Breast epithelium (tissue), 3 donors: ENCODE results near the gene NSF.

Experiments used
- POLR2A ChIP-seq: fragments of 450-650 bp; IDR thresholded peaks from one replicate; pipeline ENCODE4 v1.6.1; 2016; ENCODE audit warnings: antibody characterized with exemption, mild to moderate bottlenecking, moderate library complexity
- POLR2AphosphoS5 ChIP-seq, 3 donors: sonication (generic); formaldehyde crosslinking; IDR thresholded peaks; one replicate each; pipeline ENCODE4 v1.6.1; 2017; ENCODE audit warnings: antibody characterized with exemption in 3 of 3
- TF ChIP-seq, protein P1 (sequence below), 3 donors: fragments of 450-650 bp; IDR thresholded peaks; one replicate each; pipeline ENCODE4 v1.5.1; 2016 to 2017; ENCODE audit warnings: antibody characterized with exemption in 3 of 3, mild to moderate bottlenecking in 3 of 3, moderate library complexity in 3 of 3

DNA sequence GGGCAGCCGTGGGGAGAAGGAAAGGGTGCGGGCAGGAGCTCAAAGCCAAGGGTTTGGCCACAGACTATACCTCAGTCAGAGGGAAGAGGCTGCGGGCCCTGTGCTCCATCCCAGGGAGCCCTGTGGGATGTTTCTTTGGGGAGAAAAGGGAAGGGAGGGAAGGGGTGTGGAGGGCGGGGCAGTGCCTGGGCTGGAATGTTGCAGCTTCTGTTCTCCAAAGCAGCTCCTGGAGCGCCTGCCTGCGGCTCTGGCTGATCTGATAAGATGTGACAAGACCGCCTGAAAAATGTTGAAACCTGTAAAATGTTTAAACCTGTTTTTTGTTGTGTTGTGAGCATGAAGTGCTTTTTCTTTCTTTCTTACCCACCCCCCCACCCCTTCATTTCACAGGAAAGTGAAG lies 195.2 kb downstream of the NSF start:
- TF ChIP-seq, protein P1, sequence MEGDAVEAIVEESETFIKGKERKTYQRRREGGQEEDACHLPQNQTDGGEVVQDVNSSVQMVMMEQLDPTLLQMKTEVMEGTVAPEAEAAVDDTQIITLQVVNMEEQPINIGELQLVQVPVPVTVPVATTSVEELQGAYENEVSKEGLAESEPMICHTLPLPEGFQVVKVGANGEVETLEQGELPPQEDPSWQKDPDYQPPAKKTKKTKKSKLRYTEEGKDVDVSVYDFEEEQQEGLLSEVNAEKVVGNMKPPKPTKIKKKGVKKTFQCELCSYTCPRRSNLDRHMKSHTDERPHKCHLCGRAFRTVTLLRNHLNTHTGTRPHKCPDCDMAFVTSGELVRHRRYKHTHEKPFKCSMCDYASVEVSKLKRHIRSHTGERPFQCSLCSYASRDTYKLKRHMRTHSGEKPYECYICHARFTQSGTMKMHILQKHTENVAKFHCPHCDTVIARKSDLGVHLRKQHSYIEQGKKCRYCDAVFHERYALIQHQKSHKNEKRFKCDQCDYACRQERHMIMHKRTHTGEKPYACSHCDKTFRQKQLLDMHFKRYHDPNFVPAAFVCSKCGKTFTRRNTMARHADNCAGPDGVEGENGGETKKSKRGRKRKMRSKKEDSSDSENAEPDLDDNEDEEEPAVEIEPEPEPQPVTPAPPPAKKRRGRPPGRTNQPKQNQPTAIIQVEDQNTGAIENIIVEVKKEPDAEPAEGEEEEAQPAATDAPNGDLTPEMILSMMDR (IDR thresholded peaks at IDR 0.05) = no peak
- TF ChIP-seq POLR2A (no peak), POLR2AphosphoS5 (IDR thresholded peaks at IDR 0.05) (no peak)
